K562 (cell line): ENCODE results near the gene BTBD2. TPM values are rescaled to one million over a fixed set of nuclear protein-coding genes. Genes with fewer than 3 reads are reported as not detected.

ENCODE experiments used
- CBX5 ChIP-seq: IDR thresholded peaks from 2 replicates; pipeline ENCODE4 v1.6.1; 2014; ENCODE audit warnings: low read depth, borderline replicate concordance
- CEBPG ChIP-seq, 3 experiments: fragments of 200-800 bp in 1 of 3; sonication (Bioruptor generic) in 1 of 3; sonication (generic) in 1 of 3; formaldehyde crosslinking in 1 of 3; IDR thresholded peaks in 2 of 3; conservative IDR thresholded peaks in 1 of 3; 2 replicates each; pipeline versions ENCODE4 v1.6.1 to v1.8.0; 2016 to 2022; ENCODE audit warnings: missing compliant biosample characterization in 2 of 3, missing genetic modification characterization in 2 of 3, mild to moderate bottlenecking in 1 of 3, missing genetic modification reagents in 1 of 3
- ERF ChIP-seq: fragments of 450-650 bp; formaldehyde crosslinking; IDR thresholded peaks from 2 replicates; pipeline ENCODE4 v1.4.0; 2020; ENCODE audit warnings: mild to moderate bottlenecking, mixed read lengths
- FOXO4 ChIP-seq: fragments of 450-650 bp; formaldehyde crosslinking; IDR thresholded peaks from 2 replicates; pipeline ENCODE4 v1.4.0; 2020; ENCODE audit warnings: mild to moderate bottlenecking, moderate library complexity
- HMG20B ChIP-seq: fragments of 250-450 bp; sonication (Bioruptor Pico); IDR thresholded peaks from 2 replicates; pipeline ENCODE4 v1.5.0; 2021; ENCODE audit warnings: mild to moderate bottlenecking
- MECOM ChIP-seq: fragments of 250-450 bp; sonication (Bioruptor Pico); IDR thresholded peaks from 2 replicates; pipeline ENCODE4 v1.8.0; 2022; ENCODE audit warnings: inconsistent platforms
- MEF2A ChIP-seq: IDR thresholded peaks from 2 replicates; pipeline ENCODE4 v1.6.1; 2011; ENCODE audit warnings: low read depth, mild to moderate bottlenecking, low read length, moderate library complexity; ENCODE audit not compliant: control insufficient read depth
- NFYB ChIP-seq: IDR thresholded peaks from 2 replicates; pipeline ENCODE4 v1.6.1; 2011; ENCODE audit warnings: mild to moderate bottlenecking, moderate library complexity; ENCODE audit not compliant: insufficient read length; ENCODE audit errors: extremely low read depth
- PCBP2 ChIP-seq: fragments of 200-400 bp; formaldehyde crosslinking; IDR thresholded peaks from 2 replicates; pipeline ENCODE4 v1.6.1; 2018; ENCODE audit warnings: low read length, low read depth, mild to moderate bottlenecking, moderate library complexity; ENCODE audit not compliant: poor library complexity, severe bottlenecking
- PHB2 ChIP-seq: fragments of 450-650 bp; IDR thresholded peaks from 2 replicates; pipeline ENCODE4 v1.6.1; 2017; ENCODE audit warnings: low read depth
- PTBP1 ChIP-seq: fragments of 200-400 bp; formaldehyde crosslinking; IDR thresholded peaks from 2 replicates; pipeline ENCODE4 v1.6.1; 2017; ENCODE audit warnings: low read depth, low read length
- RBM15 ChIP-seq: fragments of 200-400 bp; formaldehyde crosslinking; IDR thresholded peaks from 2 replicates; pipeline ENCODE4 v1.6.1; 2018; ENCODE audit warnings: mild to moderate bottlenecking, low read length, moderate library complexity; ENCODE audit not compliant: insufficient read depth
- SREBF2 ChIP-seq: sonication (generic); formaldehyde crosslinking; IDR thresholded peaks from 2 replicates; pipeline ENCODE4 v1.4.0; 2020; ENCODE audit warnings: mild to moderate bottlenecking, missing genetic modification reagents
- SUPT5H ChIP-seq: fragments of 450-650 bp; IDR thresholded peaks from 2 replicates; pipeline ENCODE4 v1.6.1; 2016
- ZFX ChIP-seq: sonication (generic); formaldehyde crosslinking; IDR thresholded peaks from 2 replicates; pipeline ENCODE4 v1.8.0; 2022; ENCODE audit warnings: mild to moderate bottlenecking, missing genetic modification reagents, moderate library complexity
- ZNF395 ChIP-seq: fragments of 200-800 bp; sonication (Bioruptor generic); IDR thresholded peaks from 2 replicates; pipeline ENCODE4 v1.6.1; 2017; ENCODE audit warnings: missing genetic modification characterization, missing compliant biosample characterization
- ZNF655 ChIP-seq: fragments of 250-450 bp; sonication (Bioruptor Pico); IDR thresholded peaks from 2 replicates; pipeline ENCODE4 v1.5.0; 2021
- ZNF668 ChIP-seq: fragments of 250-450 bp; sonication (Bioruptor Pico); IDR thresholded peaks from 2 replicates; pipeline ENCODE4 v1.8.0; 2022; ENCODE audit warnings: mild to moderate bottlenecking, inconsistent platforms
- polyA plus RNA-seq, 8 experiments: library from polyadenylated mRNA; depleted of rRNA in 4 of 8; stranded (reverse) in 5 of 8; unstranded in 3 of 8; fragments of >200 nt; fragmentation: Nextera tagmentation in 2 of 8; fragmentation: Illumina TruSeq in 1 of 8; extraction: Ambion mirVana in 2 of 8; extraction: Trizol in 1 of 8; gene quantifications; 2 replicates each; pipeline versions ENCODE4 v1.2.1 to v1.2.3, GENCODE V29; 2011 to 2014; ENCODE audit warnings: inconsistent platforms in 1 of 8, missing spikeins in 1 of 8
- total RNA-seq, 7 experiments: library from RNA; depleted of rRNA in 6 of 7; stranded (reverse); fragments of >200 nt in 6 of 7; fragmentation: Illumina TruSeq in 2 of 7; extraction: Trizol in 2 of 7; gene quantifications; 2 replicates each; pipeline versions ENCODE4 v1.2.1 to v1.2.3, GENCODE V29; 2011 to 2021; ENCODE audit warnings: low replicate concordance in 1 of 7
- TF ChIP-seq, protein P1 (sequence below), 3 experiments: IDR thresholded peaks in 2 of 3; conservative IDR thresholded peaks in 1 of 3; 2 replicates each; pipeline ENCODE4 v1.5.1; 2011 to 2012; ENCODE audit warnings: low read length in 3 of 3, mild to moderate bottlenecking in 3 of 3, control low read depth in 2 of 3, improper control_type of control experiment in 1 of 3, inconsistent platforms in 1 of 3, low read depth in 1 of 3, mixed read lengths in 1 of 3, moderate library complexity in 1 of 3; ENCODE audit not compliant: insufficient read depth in 2 of 3
- TF ChIP-seq, protein P2 (sequence below): sonication (generic); formaldehyde crosslinking; IDR thresholded peaks from 2 replicates; pipeline ENCODE4 v1.8.0; 2022; ENCODE audit warnings: missing genetic modification reagents, mild to moderate bottlenecking, borderline replicate concordance

The BTBD2 gene
- total and polyA plus RNA-seq, 9 of the 15 experiments (the other 6 are each of a cell fraction or from before 2014, with no cell fraction given) = 0.10 to 15.6 (median 6.9) TPM

- TF ChIP-seq FOXO4 (CRISPR knock-in tag) (peak; percentile 8; the same call in 1 of the 2 replicates), PCBP2 (no peak), SREBF2 (CRISPR knock-in tag) (no peak), PTBP1 (no peak), ZNF395 (peak; percentile 97; the same call in 1 of the 2 replicates), CBX5 (no peak), HMG20B (no peak; the same call in 1 of the 2 replicates), ERF (CRISPR knock-in tag) (peak; percentile 88), ZNF668 (peak; percentile 62; the same call in 1 of the 2 replicates), ZNF655 (CRISPR knock-in tag) (no peak), MECOM (CRISPR knock-in tag) (peak; percentile 66), ZFX (peak; percentile 95), RBM15 (no peak), PHB2 (no peak), SUPT5H (peak; percentile 71; the same call in 1 of the 2 replicates), NFYB (no peak), CEBPG (CRISPR knock-in tag; IDR thresholded peaks at IDR 0.05) (peak; percentile 100), CEBPG (tag; conservative IDR thresholded peaks at IDR 0.05 in 1 of 2, IDR thresholded peaks at IDR 0.05 in 1 of 2) (peak; percentile 93 to 99), MEF2A (0 out of 2 replicates have a peak, but pooled peaks have one; percentile 20)
- TF ChIP-seq, protein P1, sequence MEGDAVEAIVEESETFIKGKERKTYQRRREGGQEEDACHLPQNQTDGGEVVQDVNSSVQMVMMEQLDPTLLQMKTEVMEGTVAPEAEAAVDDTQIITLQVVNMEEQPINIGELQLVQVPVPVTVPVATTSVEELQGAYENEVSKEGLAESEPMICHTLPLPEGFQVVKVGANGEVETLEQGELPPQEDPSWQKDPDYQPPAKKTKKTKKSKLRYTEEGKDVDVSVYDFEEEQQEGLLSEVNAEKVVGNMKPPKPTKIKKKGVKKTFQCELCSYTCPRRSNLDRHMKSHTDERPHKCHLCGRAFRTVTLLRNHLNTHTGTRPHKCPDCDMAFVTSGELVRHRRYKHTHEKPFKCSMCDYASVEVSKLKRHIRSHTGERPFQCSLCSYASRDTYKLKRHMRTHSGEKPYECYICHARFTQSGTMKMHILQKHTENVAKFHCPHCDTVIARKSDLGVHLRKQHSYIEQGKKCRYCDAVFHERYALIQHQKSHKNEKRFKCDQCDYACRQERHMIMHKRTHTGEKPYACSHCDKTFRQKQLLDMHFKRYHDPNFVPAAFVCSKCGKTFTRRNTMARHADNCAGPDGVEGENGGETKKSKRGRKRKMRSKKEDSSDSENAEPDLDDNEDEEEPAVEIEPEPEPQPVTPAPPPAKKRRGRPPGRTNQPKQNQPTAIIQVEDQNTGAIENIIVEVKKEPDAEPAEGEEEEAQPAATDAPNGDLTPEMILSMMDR (IDR thresholded peaks at IDR 0.05 in 2 of 3, conservative IDR thresholded peaks at IDR 0.05 in 1 of 3; ENCODE audit: insufficient read depth in 2 of 3, low read depth in 1 of 3, low read length in 3 of 3) = no peak; a peak in 1 of 6 replicates
- TF ChIP-seq, protein P2, sequence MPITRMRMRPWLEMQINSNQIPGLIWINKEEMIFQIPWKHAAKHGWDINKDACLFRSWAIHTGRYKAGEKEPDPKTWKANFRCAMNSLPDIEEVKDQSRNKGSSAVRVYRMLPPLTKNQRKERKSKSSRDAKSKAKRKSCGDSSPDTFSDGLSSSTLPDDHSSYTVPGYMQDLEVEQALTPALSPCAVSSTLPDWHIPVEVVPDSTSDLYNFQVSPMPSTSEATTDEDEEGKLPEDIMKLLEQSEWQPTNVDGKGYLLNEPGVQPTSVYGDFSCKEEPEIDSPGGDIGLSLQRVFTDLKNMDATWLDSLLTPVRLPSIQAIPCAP (CRISPR knock-in tag) = no peak
Observed at GRCh38 chr19:2059422-2060201, 44.1 kb upstream of the BTBD2 start (continued).
